ENCODE measurements around the gene GPHB5. TPM values are rescaled to one million over a fixed set of nuclear protein-coding genes. Genes with fewer than 3 reads are reported as not detected.

Gene GPHB5
- total RNA-seq, 1 experiment from 2014 or later = not detected

DNA sequence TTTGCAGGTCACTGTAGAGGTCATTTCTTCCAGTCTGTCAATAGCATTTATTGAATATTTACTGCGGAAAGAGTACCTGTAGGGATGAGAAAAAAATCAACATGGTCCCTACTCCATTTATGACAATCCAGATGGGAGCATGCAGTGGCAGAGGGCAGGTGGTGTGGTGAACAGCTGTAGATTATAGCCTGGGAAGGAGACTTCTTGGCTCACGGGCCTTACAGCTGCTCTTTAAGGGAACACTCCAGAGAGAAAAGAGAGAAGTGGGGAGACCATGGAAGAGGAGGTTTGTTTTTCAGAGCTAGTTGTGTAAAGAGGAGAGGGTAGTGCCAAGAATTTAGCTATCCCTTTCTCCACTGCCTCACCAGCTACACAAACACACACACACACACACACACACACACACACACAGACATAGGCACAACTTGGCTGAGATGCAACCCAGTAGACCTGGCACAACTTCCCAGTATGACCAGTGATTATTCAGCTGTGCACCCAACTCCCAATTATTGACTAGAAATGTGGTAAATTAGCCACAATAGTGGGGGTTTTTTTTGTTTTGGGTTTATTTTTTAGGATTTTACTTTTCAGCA lies 41.0 kb downstream of the GPHB5 start:
- H3K27me3 ChIP-seq (ENCODE audit: insufficient read depth, low read length) = peaks cover 20% of the 10 kb centered on the region
- no peaks in the 10 kb centered on the region for H3K9me2 ChIP-seq (ENCODE audit: insufficient read depth)
- no TSS peak for BruUV-seq (replicated peaks)
- H3K9ac ChIP-seq (ENCODE audit: low read length) = no peak overlapping the region
- H3K79me2 ChIP-seq (ENCODE audit: insufficient read depth, low read length) = no peaks in the 10 kb centered on the region
- H3K4me3 ChIP-seq (replicated peaks in 1 of 2; ENCODE audit: low read depth in 1 of 2, low read length in 2 of 2) = no peak overlapping the region
- H3K9me3 ChIP-seq (ENCODE audit: control insufficient read depth in 1 of 2, insufficient read depth in 1 of 2, low read depth in 1 of 2, low read length in 2 of 2) = no peaks in the 10 kb centered on the region
- ChIA-PET RAD21 (ENCODE audit: low non-redundant PET in 1 of 2, low total read pairs in 2 of 2, uncharacterized antibody in 2 of 2, unreplicated experiment in 2 of 2) (interaction anchor here in 1 of 2 experiments (1.4 kb wide), 1 partner anchor 1099 kb away, joined by 5 read pairs; no protein-coding TSS in a partner anchor), CTCF (interaction anchor here (1.9 kb wide), 1 partner anchor 104 kb away, joined by 6 read pairs; no protein-coding TSS in a partner anchor), POLR2A (interaction anchor here (0.7 kb wide), 1 partner anchor 101 kb away, joined by 3 read pairs; no protein-coding TSS in a partner anchor)
- H3K27ac ChIP-seq (ENCODE audit: low read depth, low read length) = no peak overlapping the region
- intact Hi-C loops (cut with micrococcal nuclease) = loop anchor here (2.0 to 10.0 kb wide), 2 partner anchors 103 to 1383 kb away; no protein-coding TSS in a partner anchor
- no peak for DNase-seq (ENCODE audit: low read depth, low spot score)
- no peak overlapping the region for H3K4me2 ChIP-seq (ENCODE audit: low read length)
- no peaks in the 10 kb centered on the region for H3K36me3 ChIP-seq (ENCODE audit: control insufficient read depth in 1 of 2, insufficient read depth in 2 of 2, low read length in 2 of 2)
- no peak overlapping the region for H2AFZ ChIP-seq (ENCODE audit: low read depth, low read length, poor library complexity, severe bottlenecking)
- H3K4me1 ChIP-seq (ENCODE audit: control insufficient read depth in 1 of 2, insufficient read depth in 2 of 2, low read length in 2 of 2) = no peaks in the 10 kb centered on the region
- no peaks in the 10 kb centered on the region for H4K20me1 ChIP-seq (ENCODE audit: insufficient read depth)
- no peak for ATAC-seq
- TF ChIP-seq YY1 (IDR thresholded peaks at IDR 0.05; ENCODE audit: extremely low read depth, insufficient replicate concordance, low read depth, low read length) (no peak), FOSL1 (IDR thresholded peaks at IDR 0.05; ENCODE audit: low read depth) (no peak), SRF (IDR thresholded peaks at IDR 0.05; ENCODE audit: low read depth) (no peak), JUND (IDR thresholded peaks at IDR 0.05) (no peak), POLR2AphosphoS5 (IDR thresholded peaks at IDR 0.05; ENCODE audit: low read depth, low read length) (no peak), ZFX (IDR thresholded peaks at IDR 0.05) (no peak), CEBPB (IDR thresholded peaks at IDR 0.05; ENCODE audit: low read depth) (no peak), POLR2A (IDR thresholded peaks at IDR 0.05; ENCODE audit: borderline replicate concordance, extremely low read depth, insufficient read depth, insufficient read length) (no peak)
- TF ChIP-seq, protein P1, sequence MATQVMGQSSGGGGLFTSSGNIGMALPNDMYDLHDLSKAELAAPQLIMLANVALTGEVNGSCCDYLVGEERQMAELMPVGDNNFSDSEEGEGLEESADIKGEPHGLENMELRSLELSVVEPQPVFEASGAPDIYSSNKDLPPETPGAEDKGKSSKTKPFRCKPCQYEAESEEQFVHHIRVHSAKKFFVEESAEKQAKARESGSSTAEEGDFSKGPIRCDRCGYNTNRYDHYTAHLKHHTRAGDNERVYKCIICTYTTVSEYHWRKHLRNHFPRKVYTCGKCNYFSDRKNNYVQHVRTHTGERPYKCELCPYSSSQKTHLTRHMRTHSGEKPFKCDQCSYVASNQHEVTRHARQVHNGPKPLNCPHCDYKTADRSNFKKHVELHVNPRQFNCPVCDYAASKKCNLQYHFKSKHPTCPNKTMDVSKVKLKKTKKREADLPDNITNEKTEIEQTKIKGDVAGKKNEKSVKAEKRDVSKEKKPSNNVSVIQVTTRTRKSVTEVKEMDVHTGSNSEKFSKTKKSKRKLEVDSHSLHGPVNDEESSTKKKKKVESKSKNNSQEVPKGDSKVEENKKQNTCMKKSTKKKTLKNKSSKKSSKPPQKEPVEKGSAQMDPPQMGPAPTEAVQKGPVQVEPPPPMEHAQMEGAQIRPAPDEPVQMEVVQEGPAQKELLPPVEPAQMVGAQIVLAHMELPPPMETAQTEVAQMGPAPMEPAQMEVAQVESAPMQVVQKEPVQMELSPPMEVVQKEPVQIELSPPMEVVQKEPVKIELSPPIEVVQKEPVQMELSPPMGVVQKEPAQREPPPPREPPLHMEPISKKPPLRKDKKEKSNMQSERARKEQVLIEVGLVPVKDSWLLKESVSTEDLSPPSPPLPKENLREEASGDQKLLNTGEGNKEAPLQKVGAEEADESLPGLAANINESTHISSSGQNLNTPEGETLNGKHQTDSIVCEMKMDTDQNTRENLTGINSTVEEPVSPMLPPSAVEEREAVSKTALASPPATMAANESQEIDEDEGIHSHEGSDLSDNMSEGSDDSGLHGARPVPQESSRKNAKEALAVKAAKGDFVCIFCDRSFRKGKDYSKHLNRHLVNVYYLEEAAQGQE (IDR thresholded peaks at IDR 0.05; ENCODE audit: low read depth) = no peak
- TF ChIP-seq, protein P2, sequence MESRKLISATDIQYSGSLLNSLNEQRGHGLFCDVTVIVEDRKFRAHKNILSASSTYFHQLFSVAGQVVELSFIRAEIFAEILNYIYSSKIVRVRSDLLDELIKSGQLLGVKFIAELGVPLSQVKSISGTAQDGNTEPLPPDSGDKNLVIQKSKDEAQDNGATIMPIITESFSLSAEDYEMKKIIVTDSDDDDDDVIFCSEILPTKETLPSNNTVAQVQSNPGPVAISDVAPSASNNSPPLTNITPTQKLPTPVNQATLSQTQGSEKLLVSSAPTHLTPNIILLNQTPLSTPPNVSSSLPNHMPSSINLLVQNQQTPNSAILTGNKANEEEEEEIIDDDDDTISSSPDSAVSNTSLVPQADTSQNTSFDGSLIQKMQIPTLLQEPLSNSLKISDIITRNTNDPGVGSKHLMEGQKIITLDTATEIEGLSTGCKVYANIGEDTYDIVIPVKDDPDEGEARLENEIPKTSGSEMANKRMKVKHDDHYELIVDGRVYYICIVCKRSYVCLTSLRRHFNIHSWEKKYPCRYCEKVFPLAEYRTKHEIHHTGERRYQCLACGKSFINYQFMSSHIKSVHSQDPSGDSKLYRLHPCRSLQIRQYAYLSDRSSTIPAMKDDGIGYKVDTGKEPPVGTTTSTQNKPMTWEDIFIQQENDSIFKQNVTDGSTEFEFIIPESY (IDR thresholded peaks at IDR 0.05; ENCODE audit: extremely low read depth, insufficient replicate concordance, low read length) = no peak
